Activated CD8-positive, alpha-beta memory T cell treated with anti-CD3 and anti-CD28 coated beads for 36 hours (primary cell): ENCODE data around the gene PIK3CG. TPM values are rescaled to one million over a fixed set of nuclear protein-coding genes. Genes with fewer than 3 reads are reported as not detected.
"Not testable (repeated sequence)": the region's sequence is repeated elsewhere in the genome, so short reads cannot be mapped to it uniquely, and the experiment has no call there.

Experiments used
- CTCF ChIA-PET: fragments of 350-600 bp; sonication (Branson Sonifier 250); formaldehyde crosslinking; loops from one replicate; lab custom pipeline; 2021; ENCODE audit warnings: antibody characterized with exemption; lab: Charles Lee
- POLR2A ChIA-PET: fragments of 350-600 bp; sonication (Branson Sonifier 250); formaldehyde crosslinking; loops from one replicate; lab custom pipeline; 2021; ENCODE audit warnings: antibody characterized with exemption; lab: Charles Lee
- total RNA-seq, 2 experiments: library from RNA; stranded (reverse); gene quantifications; one replicate each; pipeline ENCODE4 v1.2.3, GENCODE V29; 2021

PIK3CG gene
- total RNA-seq, 2 experiments from 2014 or later, result 26.6 to 26.9 TPM

GRCh38 chr7:106915873-106916272, 50.8 kb downstream of the PIK3CG start:
- ChIA-PET CTCF (interaction anchor here (1.0 to 1.4 kb wide), 3 partner anchors 45 to 253 kb away, joined by 5 read pairs; partner anchors contain the start of gene HBP1), POLR2A (interaction anchor here (1.0 to 1.4 kb wide), 3 partner anchors 20 to 130 kb away, joined by 4 to 5 read pairs (median 4); no protein-coding TSS in a partner anchor)

- ChIA-PET POLR2A (interaction anchor here (1.4 kb wide), 1 partner anchor 21 kb away, joined by 4 read pairs; no protein-coding TSS in a partner anchor), CTCF (no interaction called here)
Observed at GRCh38 chr7:106916679-106917078, 51.6 kb downstream of the PIK3CG start.

- POLR2A ChIA-PET, result no interaction called here
- CTCF ChIA-PET, result no interaction called here
Observed at GRCh38 chr7:106918991-106919390, 53.9 kb downstream of the PIK3CG start.

GRCh38 chr7:106924468-106924867, 59.4 kb downstream of the PIK3CG start:
- CTCF ChIA-PET, POLR2A ChIA-PET: not testable (repeated sequence)

- ChIA-PET POLR2A (no interaction called here), CTCF (no interaction called here)
Observed at GRCh38 chr7:106926892-106927291, 61.8 kb downstream of the PIK3CG start.

GRCh38 chr7:106927536-106927935, 62.5 kb downstream of the PIK3CG start:
- ChIA-PET POLR2A (no interaction called here), CTCF (no interaction called here)

- CTCF ChIA-PET, POLR2A ChIA-PET: not testable (repeated sequence)
Observed at GRCh38 chr7:106929616-106930015, 64.5 kb downstream of the PIK3CG start.

- ChIA-PET POLR2A (no interaction called here), CTCF (no interaction called here)
Observed at GRCh38 chr7:106936236-106936635, 71.2 kb downstream of the PIK3CG start.

- POLR2A ChIA-PET, CTCF ChIA-PET: not testable (repeated sequence)
Observed at GRCh38 chr7:106938122-106938521, 73.0 kb downstream of the PIK3CG start.

GRCh38 chr7:106938803-106939202, 73.7 kb downstream of the PIK3CG start:
- ChIA-PET CTCF (interaction anchor here (0.5 kb wide), 1 partner anchor 163 kb away, joined by 7 read pairs; no protein-coding TSS in a partner anchor), POLR2A (no interaction called here)

GRCh38 chr7:106944035-106944665, 79.1 kb downstream of the PIK3CG start:
- CTCF ChIA-PET, result no interaction called here
- POLR2A ChIA-PET, result no interaction called here

- POLR2A ChIA-PET, result no interaction called here
- CTCF ChIA-PET, result no interaction called here
Observed at GRCh38 chr7:106947244-106947728, 82.2 kb downstream of the PIK3CG start.

- ChIA-PET CTCF (no interaction called here), POLR2A (no interaction called here)
Observed at GRCh38 chr7:106952001-106952657, 87.0 kb downstream of the PIK3CG start.

- POLR2A ChIA-PET, result no interaction called here
- CTCF ChIA-PET, result no interaction called here
Observed at GRCh38 chr7:106952658-106953231, 87.7 kb downstream of the PIK3CG start.

- POLR2A ChIA-PET, result no interaction called here
- CTCF ChIA-PET, result no interaction called here
Observed at GRCh38 chr7:106954840-106955239, 89.8 kb downstream of the PIK3CG start.

- CTCF ChIA-PET, result interaction anchor here (0.6 kb wide), 1 partner anchor 312 kb away, joined by 3 read pairs; no protein-coding TSS in a partner anchor
- POLR2A ChIA-PET, result not testable (repeated sequence)
Observed at GRCh38 chr7:106955857-106956256, 90.8 kb downstream of the PIK3CG start.
